ENCODE measurements around the gene IL12A. TPM values are rescaled to one million over a fixed set of nuclear protein-coding genes. Genes with fewer than 3 reads are reported as not detected.

The IL12A gene
- total RNA-seq, 1 experiment from 2014 or later: not detected

DNA sequence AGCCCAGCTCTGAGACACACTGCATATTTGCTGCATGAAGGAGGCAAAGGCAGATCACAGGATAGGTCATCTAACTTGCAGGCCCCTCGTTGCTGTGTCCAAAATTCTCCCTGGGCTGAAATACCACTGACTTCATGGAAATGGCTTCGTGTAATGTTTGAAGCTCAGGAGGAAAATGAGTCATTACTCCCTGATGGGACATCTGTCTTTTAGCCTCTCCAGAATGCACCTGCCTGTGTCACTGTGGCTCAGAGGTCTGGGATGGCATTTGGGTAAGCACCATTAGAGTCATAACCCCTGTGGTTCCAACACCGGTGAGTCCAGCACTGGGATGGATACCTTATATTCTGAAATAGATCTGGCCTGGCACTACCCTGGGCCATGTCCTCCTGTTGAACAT is 51.5 kb downstream of the IL12A start:
- intact Hi-C loops (cut with micrococcal nuclease; ENCODE audit: unreplicated experiment) (no loop called here), in situ Hi-C loops (cut with HindIII; ENCODE audit: low pct_unique_long_range_greater_than_20kb, low sequenced_read_pairs) (no loop called here)
- ChIA-PET CTCF (no interaction called here), POLR2A (interaction anchor here (0.6 kb wide), 1 partner anchor 26 kb away, joined by 3 read pairs; no protein-coding TSS in a partner anchor)
- no peaks in the 10 kb centered on the region; the same call in 1 of the 2 replicates for H3K9me3 ChIP-seq (ENCODE audit: control insufficient read depth, insufficient read depth, low read depth, low read length)
- ATAC-seq: no peak
- peaks cover 24% of the 10 kb centered on the region for H3K27me3 ChIP-seq (ENCODE audit: control insufficient read depth, insufficient read depth, low read length)
- TF ChIP-seq, protein P1, sequence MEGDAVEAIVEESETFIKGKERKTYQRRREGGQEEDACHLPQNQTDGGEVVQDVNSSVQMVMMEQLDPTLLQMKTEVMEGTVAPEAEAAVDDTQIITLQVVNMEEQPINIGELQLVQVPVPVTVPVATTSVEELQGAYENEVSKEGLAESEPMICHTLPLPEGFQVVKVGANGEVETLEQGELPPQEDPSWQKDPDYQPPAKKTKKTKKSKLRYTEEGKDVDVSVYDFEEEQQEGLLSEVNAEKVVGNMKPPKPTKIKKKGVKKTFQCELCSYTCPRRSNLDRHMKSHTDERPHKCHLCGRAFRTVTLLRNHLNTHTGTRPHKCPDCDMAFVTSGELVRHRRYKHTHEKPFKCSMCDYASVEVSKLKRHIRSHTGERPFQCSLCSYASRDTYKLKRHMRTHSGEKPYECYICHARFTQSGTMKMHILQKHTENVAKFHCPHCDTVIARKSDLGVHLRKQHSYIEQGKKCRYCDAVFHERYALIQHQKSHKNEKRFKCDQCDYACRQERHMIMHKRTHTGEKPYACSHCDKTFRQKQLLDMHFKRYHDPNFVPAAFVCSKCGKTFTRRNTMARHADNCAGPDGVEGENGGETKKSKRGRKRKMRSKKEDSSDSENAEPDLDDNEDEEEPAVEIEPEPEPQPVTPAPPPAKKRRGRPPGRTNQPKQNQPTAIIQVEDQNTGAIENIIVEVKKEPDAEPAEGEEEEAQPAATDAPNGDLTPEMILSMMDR (IDR thresholded peaks at IDR 0.05): no peak
- no peak for TF ChIP-seq TCF7L2 (IDR thresholded peaks at IDR 0.05; ENCODE audit: low read depth, low read length)
- no peak for DNase-seq (ENCODE audit: low read depth, low spot score)
- no peaks in the 10 kb centered on the region for H3K4me1 ChIP-seq (ENCODE audit: control insufficient read depth, insufficient read depth, low read length)
- H3K27ac ChIP-seq (ENCODE audit: low read length): no peak overlapping the region
- H3K36me3 ChIP-seq (ENCODE audit: control insufficient read depth, insufficient read depth, low read length): no peaks in the 10 kb centered on the region
- BruUV-seq (replicated peaks): no TSS peak
- no peak overlapping the region for H3K4me3 ChIP-seq (ENCODE audit: low read depth in 2 of 2, low read length in 2 of 2)

DNA sequence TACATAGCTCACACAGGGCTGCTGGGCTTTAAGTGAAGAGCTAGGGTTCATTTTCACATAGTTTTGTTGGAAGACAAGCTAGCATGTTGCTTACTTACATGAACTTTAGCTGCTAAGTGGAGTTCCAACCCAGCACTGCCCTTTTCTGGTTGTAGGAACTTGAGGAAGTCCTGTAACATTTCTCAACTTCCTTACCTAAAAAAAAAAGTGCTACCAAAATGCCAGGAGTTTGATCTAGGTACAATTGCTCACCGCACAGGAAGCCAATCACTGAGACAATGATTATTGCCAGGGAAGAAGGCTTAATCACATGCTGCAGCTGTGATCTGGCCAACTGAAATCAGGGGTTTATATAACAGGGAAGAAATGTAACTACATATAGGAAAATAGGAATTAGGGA is 52.8 kb downstream of the IL12A start:
- in situ Hi-C loops (cut with HindIII; ENCODE audit: low pct_unique_long_range_greater_than_20kb, low sequenced_read_pairs): no loop called here
- CTCF ChIA-PET: no interaction called here
- no TSS peak for BruUV-seq (replicated peaks)

More for the DNA sequence above, 52.8 kb downstream of the IL12A start:
- no peak for DNase-seq (ENCODE audit: low read depth, low spot score)
- Histone ChIP-seq H3K36me3 (ENCODE audit: control insufficient read depth, insufficient read depth, low read length) (no peaks in the 10 kb centered on the region), H3K4me1 (ENCODE audit: control insufficient read depth, insufficient read depth, low read length) (no peaks in the 10 kb centered on the region), H3K9me3 (ENCODE audit: control insufficient read depth, insufficient read depth, low read depth, low read length) (no peaks in the 10 kb centered on the region; the same call in 1 of the 2 replicates), H3K27ac (ENCODE audit: low read length) (no peak overlapping the region), H3K27me3 (ENCODE audit: control insufficient read depth, insufficient read depth, low read length) (peaks cover 24% of the 10 kb centered on the region), H3K4me3 (ENCODE audit: low read depth in 2 of 2, low read length in 2 of 2) (no peak overlapping the region)
- no peak for ATAC-seq
- POLR2A ChIA-PET: no interaction called here
- no peak for TF ChIP-seq SIN3A (IDR thresholded peaks at IDR 0.05; ENCODE audit: borderline replicate concordance, insufficient read depth, low read depth, low read length)
- TF ChIP-seq TCF7L2 (IDR thresholded peaks at IDR 0.05; ENCODE audit: low read depth, low read length): no peak
- TF ChIP-seq, protein P2, sequence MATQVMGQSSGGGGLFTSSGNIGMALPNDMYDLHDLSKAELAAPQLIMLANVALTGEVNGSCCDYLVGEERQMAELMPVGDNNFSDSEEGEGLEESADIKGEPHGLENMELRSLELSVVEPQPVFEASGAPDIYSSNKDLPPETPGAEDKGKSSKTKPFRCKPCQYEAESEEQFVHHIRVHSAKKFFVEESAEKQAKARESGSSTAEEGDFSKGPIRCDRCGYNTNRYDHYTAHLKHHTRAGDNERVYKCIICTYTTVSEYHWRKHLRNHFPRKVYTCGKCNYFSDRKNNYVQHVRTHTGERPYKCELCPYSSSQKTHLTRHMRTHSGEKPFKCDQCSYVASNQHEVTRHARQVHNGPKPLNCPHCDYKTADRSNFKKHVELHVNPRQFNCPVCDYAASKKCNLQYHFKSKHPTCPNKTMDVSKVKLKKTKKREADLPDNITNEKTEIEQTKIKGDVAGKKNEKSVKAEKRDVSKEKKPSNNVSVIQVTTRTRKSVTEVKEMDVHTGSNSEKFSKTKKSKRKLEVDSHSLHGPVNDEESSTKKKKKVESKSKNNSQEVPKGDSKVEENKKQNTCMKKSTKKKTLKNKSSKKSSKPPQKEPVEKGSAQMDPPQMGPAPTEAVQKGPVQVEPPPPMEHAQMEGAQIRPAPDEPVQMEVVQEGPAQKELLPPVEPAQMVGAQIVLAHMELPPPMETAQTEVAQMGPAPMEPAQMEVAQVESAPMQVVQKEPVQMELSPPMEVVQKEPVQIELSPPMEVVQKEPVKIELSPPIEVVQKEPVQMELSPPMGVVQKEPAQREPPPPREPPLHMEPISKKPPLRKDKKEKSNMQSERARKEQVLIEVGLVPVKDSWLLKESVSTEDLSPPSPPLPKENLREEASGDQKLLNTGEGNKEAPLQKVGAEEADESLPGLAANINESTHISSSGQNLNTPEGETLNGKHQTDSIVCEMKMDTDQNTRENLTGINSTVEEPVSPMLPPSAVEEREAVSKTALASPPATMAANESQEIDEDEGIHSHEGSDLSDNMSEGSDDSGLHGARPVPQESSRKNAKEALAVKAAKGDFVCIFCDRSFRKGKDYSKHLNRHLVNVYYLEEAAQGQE (IDR thresholded peaks at IDR 0.05; ENCODE audit: insufficient read depth in 1 of 2, low read depth in 2 of 2, low read length in 1 of 2): no peak
- TF ChIP-seq POLR2AphosphoS5 (IDR thresholded peaks at IDR 0.05; ENCODE audit: low read depth, low read length): no peak
- TF ChIP-seq, protein P1 (IDR thresholded peaks at IDR 0.05): no peak
- intact Hi-C loops (cut with micrococcal nuclease; ENCODE audit: unreplicated experiment): no loop called here

All from Panc1 (cell line).